D721Med (cell line): ENCODE results near the gene CNIH3.

Experiments
- DNase-seq: peaks from one replicate; pipeline ENCODE4 v3.0.0; 2011; ENCODE audit warnings: low spot score; ENCODE audit not compliant: insufficient read length
- FAIRE-seq: peaks from 2 replicates; lab custom pipeline; 2011; peaks lifted over from hg19 to GRCh38; lab: Jason Lieb, UNC
- TF ChIP-seq, protein P1 (sequence below): IDR thresholded peaks from 2 replicates; pipeline ENCODE4 v1.5.1; 2012; ENCODE audit warnings: mild to moderate bottlenecking, control low read depth; ENCODE audit not compliant: insufficient read depth; ENCODE audit errors: missing control alignments

CNIH3 gene

GRCh38 chr1:224777180-224777579 lies 161.1 kb downstream of the CNIH3 start:
- TF ChIP-seq, protein P1, sequence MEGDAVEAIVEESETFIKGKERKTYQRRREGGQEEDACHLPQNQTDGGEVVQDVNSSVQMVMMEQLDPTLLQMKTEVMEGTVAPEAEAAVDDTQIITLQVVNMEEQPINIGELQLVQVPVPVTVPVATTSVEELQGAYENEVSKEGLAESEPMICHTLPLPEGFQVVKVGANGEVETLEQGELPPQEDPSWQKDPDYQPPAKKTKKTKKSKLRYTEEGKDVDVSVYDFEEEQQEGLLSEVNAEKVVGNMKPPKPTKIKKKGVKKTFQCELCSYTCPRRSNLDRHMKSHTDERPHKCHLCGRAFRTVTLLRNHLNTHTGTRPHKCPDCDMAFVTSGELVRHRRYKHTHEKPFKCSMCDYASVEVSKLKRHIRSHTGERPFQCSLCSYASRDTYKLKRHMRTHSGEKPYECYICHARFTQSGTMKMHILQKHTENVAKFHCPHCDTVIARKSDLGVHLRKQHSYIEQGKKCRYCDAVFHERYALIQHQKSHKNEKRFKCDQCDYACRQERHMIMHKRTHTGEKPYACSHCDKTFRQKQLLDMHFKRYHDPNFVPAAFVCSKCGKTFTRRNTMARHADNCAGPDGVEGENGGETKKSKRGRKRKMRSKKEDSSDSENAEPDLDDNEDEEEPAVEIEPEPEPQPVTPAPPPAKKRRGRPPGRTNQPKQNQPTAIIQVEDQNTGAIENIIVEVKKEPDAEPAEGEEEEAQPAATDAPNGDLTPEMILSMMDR: no peak
- no peak for DNase-seq
- FAIRE-seq: no peak

DNA sequence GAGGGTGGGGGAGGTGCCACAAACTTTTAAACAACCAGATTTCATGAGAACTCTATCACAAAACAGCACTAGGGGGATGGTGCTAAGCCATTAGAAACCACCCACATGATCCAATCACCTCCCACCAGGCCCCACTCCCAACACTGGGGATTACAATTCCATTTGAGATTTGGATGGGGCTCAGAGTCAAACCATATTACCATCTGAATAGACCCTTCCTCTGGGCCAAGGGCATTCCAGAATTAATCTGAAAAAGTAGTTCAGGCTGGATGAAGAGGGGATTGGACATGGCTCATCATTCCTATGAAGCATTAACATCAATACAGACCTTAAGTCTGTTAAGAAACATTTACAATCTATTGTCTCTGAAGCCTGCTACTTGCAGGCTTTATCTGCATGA lies 163.4 kb downstream of the CNIH3 start:
- DNase-seq (no peak), FAIRE-seq (no peak)
- TF ChIP-seq, protein P1: no peak

GRCh38 chr1:224780736-224781135 lies 164.6 kb downstream of the CNIH3 start:
- TF ChIP-seq, protein P1: no peak
- FAIRE-seq (no peak), DNase-seq (no peak)

DNA sequence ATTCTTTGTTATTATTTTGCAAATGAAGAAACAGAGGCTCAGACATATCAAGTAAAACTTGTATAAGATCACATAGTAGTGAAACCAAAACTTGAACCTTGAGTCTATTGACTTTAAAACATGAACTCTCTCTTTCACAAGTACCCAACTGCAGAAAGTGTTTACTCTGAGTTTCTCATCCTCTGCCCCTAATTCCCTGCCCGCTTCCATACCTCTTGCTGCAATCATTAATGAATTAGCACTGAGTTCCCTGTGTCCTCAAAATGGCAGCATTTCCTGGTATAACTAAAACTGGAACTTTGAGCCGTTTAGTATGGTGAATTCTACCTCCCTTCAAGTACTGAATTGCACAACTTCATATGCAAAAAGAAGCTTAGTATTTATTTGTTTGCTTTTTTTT lies 165.7 kb downstream of the CNIH3 start:
- TF ChIP-seq, protein P1: no peak
- no peak for DNase-seq
- FAIRE-seq: no peak

GRCh38 chr1:224782281-224783000 lies 166.3 kb downstream of the CNIH3 start:
- FAIRE-seq (no peak), DNase-seq (no peak)
- TF ChIP-seq, protein P1: no peak

DNA sequence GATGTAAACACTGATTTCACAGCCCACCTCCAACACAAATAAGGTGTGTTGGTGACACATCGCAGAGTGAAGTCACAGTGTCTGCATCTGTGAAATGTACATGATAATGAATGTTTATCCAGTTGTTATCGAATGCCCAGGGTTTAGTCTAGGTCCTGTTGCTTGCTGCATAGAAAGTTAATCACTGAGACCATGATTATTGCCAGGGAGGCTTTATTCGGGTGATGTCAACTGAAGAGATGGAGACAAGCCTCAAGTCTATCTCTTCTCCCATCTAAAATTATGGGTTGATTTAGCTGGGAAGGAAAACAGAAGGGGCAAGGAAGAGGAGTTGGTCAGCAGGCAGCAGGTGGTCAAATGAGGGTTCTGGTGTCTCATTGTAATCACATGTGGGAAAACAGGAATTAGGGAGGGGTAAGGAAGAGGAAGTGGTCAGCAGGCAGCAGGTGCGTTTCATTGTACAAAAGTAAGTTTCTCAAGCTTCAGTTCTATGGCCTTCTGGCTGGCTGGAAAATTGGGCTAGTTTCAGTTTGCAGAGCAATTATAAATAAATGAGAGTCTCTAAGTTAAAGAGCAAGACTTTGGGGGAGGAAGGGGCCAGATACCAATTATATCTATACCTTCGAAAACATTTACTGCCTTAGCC lies 167.0 kb downstream of the CNIH3 start:
- FAIRE-seq (no peak), DNase-seq (no peak)
- TF ChIP-seq, protein P1: no peak
